ENCODE data around the gene VWA7. TPM values are rescaled to one million over a fixed set of nuclear protein-coding genes. Genes with fewer than 3 reads are reported as not detected.

VWA7 gene
- total and polyA plus RNA-seq, 4 donors = 2.2 to 14.2 (median 5.7) TPM

- H3K9ac ChIP-seq (ENCODE audit: insufficient read depth in 1 of 2, low read length in 2 of 2) = peak overlapping the region; percentile 82 to 92
- H3K4me1 ChIP-seq (ENCODE audit: control insufficient read depth in 5 of 5, insufficient read depth in 5 of 5, low read length in 5 of 5) = peaks cover 0 to 45% (median 17%) of the 10 kb centered on the region in 5 donors
- DNase-seq (no peak), ATAC-seq (ENCODE audit: insufficient read depth, low FRiP score) (no peak)
- no peak for TF ChIP-seq CTCF (IDR thresholded peaks at IDR 0.05; ENCODE audit: control extremely low read depth, extremely low read depth)
- H3K4me3 ChIP-seq = peak overlapping the region; percentile 75
- no peaks in the 10 kb centered on the region for H3K9me3 ChIP-seq (ENCODE audit: control insufficient read depth in 4 of 4, insufficient read depth in 3 of 4, low read length in 3 of 4)
- H3K27ac ChIP-seq (ENCODE audit: low read depth in 1 of 2, low read length in 1 of 2) = peak overlapping the region; percentile 87 to 98
- H3K27me3 ChIP-seq (ENCODE audit: control insufficient read depth in 3 of 3, insufficient read depth in 3 of 3, low read length in 2 of 3) = no peaks in the 10 kb centered on the region
- 17 to 29% methylated on average over 10 of the region's 10 CpGs for WGBS, 2 donors
- peaks cover 8 to 21% (median 14%) of the 10 kb centered on the region in 4 donors for H3K36me3 ChIP-seq (ENCODE audit: control insufficient read depth in 4 of 4, insufficient read depth in 4 of 4, low read length in 4 of 4)
These were observed 40.3 kb downstream of the VWA7 start for GRCh38 chr6:31736768-31737314.

- Histone ChIP-seq H3K27me3 (ENCODE audit: control insufficient read depth in 3 of 3, insufficient read depth in 3 of 3, low read length in 2 of 3) (no peaks in the 10 kb centered on the region), H3K4me3 (peak within 1 kb of the TSS; percentile 75), H3K27ac (ENCODE audit: low read depth in 1 of 2, low read length in 1 of 2) (peak within 1 kb of the TSS; percentile 87 to 98), H3K9ac (ENCODE audit: insufficient read depth in 1 of 2, low read length in 2 of 2) (peak within 1 kb of the TSS; percentile 82 to 92), H3K9me3 (ENCODE audit: control insufficient read depth in 4 of 4, insufficient read depth in 3 of 4, low read length in 3 of 4) (no peaks in the 10 kb centered on the region), H3K4me1 (ENCODE audit: control insufficient read depth in 5 of 5, insufficient read depth in 5 of 5, low read length in 5 of 5) (peaks cover 0 to 45% (median 17%) of the 10 kb centered on the region in 5 donors), H3K36me3 (ENCODE audit: control insufficient read depth in 4 of 4, insufficient read depth in 4 of 4, low read length in 4 of 4) (peaks cover 9 to 24% (median 18%) of the 10 kb centered on the region in 4 donors)
- no peak for TF ChIP-seq CTCF (IDR thresholded peaks at IDR 0.05; ENCODE audit: control extremely low read depth, extremely low read depth)
- 0% methylated on average over 23 to 24 of the region's 24 CpGs for WGBS, 2 donors
- DNase-seq = peak; percentile 84 to 89 (median 88)
- ATAC-seq (ENCODE audit: insufficient read depth, low FRiP score) = peak; percentile 57
These were observed 40.9 kb downstream of the VWA7 start, which contains the start of gene CLIC1 for GRCh38 chr6:31736021-31736767. CLIC1 (minus strand) TSS chr6:31736530; CDS start chr6:31736300, 230 bp downstream.

- WGBS, 2 donors = 0% methylated on average over 17 to 18 of the region's 18 CpGs
- DNase-seq (peak; percentile 38 to 66 (median 44)), ATAC-seq (ENCODE audit: insufficient read depth, low FRiP score) (no peak)
- H3K9ac ChIP-seq (ENCODE audit: insufficient read depth in 1 of 2, low read length in 2 of 2) = peak overlapping the region; percentile 82 to 92
- peaks cover 0 to 39% (median 17%) of the 10 kb centered on the region in 5 donors for H3K4me1 ChIP-seq (ENCODE audit: control insufficient read depth in 5 of 5, insufficient read depth in 5 of 5, low read length in 5 of 5)
- H3K36me3 ChIP-seq (ENCODE audit: control insufficient read depth in 4 of 4, insufficient read depth in 4 of 4, low read length in 4 of 4) = peaks cover 9 to 24% (median 19%) of the 10 kb centered on the region in 4 donors
- H3K9me3 ChIP-seq (ENCODE audit: control insufficient read depth in 4 of 4, insufficient read depth in 3 of 4, low read length in 3 of 4) = no peaks in the 10 kb centered on the region
- no peaks in the 10 kb centered on the region for H3K27me3 ChIP-seq (ENCODE audit: control insufficient read depth in 3 of 3, insufficient read depth in 3 of 3, low read length in 2 of 3)
- no peak for TF ChIP-seq CTCF (IDR thresholded peaks at IDR 0.05; ENCODE audit: control extremely low read depth, extremely low read depth)
- peak overlapping the region; percentile 87 to 98 for H3K27ac ChIP-seq (ENCODE audit: low read depth in 1 of 2, low read length in 1 of 2)
- peak overlapping the region; percentile 75 for H3K4me3 ChIP-seq
These were observed 42.2 kb downstream of the VWA7 start for GRCh38 chr6:31734821-31735406.

Data from lung (tissue), 12 donors.